PC-3 (cell line): ENCODE results near the gene SLC37A4. TPM values are rescaled to one million over a fixed set of nuclear protein-coding genes. Genes with fewer than 3 reads are reported as not detected.

ENCODE experiments used
- ATAC-seq: fragments of 200-7000 bp; cut with Tn5 transposase; 2 replicates; pipeline ENCODE4 v1.9.1; 2020; ENCODE audit warnings: mild to moderate bottlenecking, moderate library complexity
- BruUV-seq: library from RNA; stranded (reverse); fragments of 400-500 nt; replicated peaks from 2 replicates; lab custom pipeline; 2021; lab: Mats Ljungman, UMichigan
- CTCF ChIA-PET: fragments of 300-600 bp; sonication (Branson Sonifier 250); formaldehyde crosslinking; loops from one replicate; lab custom pipeline; 2022; ENCODE audit warnings: antibody characterized with exemption; lab: Charles Lee
- POLR2A ChIA-PET: fragments of 300-600 bp; sonication (Branson Sonifier 250); formaldehyde crosslinking; loops from one replicate; lab custom pipeline; 2022; ENCODE audit warnings: antibody characterized with exemption; ENCODE audit not compliant: unreplicated experiment; lab: Charles Lee
- DNase-seq: peaks from one replicate; pipeline ENCODE4 v3.0.0-alpha.2; 2015
- H2AFZ ChIP-seq: fragments of 300-600 bp; sonication (generic); 2 replicates; pipeline ENCODE4 v1.6.0; 2016; ENCODE audit warnings: antibody characterized with exemption, low read length
- H3F3A ChIP-seq: fragments of 300-600 bp; sonication (generic); one replicate; pipeline ENCODE4 v1.6.0; 2017; ENCODE audit warnings: antibody characterized with exemption, low read length, control low read depth, mild to moderate bottlenecking; ENCODE audit not compliant: unreplicated experiment
- H3K27ac ChIP-seq: fragments of 300-600 bp; sonication (generic); 2 replicates; pipeline ENCODE4 v1.5.1; 2016; ENCODE audit warnings: mild to moderate bottlenecking, low read length
- H3K27me3 ChIP-seq: fragments of 300-600 bp; sonication (generic); 2 replicates; pipeline ENCODE4 v1.6.1; 2016; ENCODE audit warnings: low read length, mixed read lengths
- H3K36me3 ChIP-seq: fragments of 300-600 bp; sonication (generic); 2 replicates; pipeline ENCODE4 v1.6.1; 2016; ENCODE audit warnings: low read depth, mixed run types, low read length, mixed read lengths
- H3K4me1 ChIP-seq: fragments of 300-600 bp; sonication (generic); 2 replicates; pipeline ENCODE4 v1.5.1; 2016; ENCODE audit warnings: low read length; ENCODE audit not compliant: insufficient read depth
- H3K4me2 ChIP-seq: fragments of 300-600 bp; sonication (generic); 2 replicates; pipeline ENCODE4 v1.6.0; 2016; ENCODE audit warnings: low read length
- H3K4me3 ChIP-seq: fragments of 300-600 bp; sonication (generic); 2 replicates; pipeline ENCODE4 v1.5.1; 2016; ENCODE audit warnings: mild to moderate bottlenecking, low read length, mixed read lengths
- H3K79me2 ChIP-seq: fragments of 300-600 bp; sonication (generic); 2 replicates; pipeline ENCODE4 v1.6.1; 2017; ENCODE audit warnings: low read length, mixed read lengths
- H3K9ac ChIP-seq: fragments of 300-600 bp; sonication (generic); 2 replicates; pipeline ENCODE4 v1.6.0; 2016; ENCODE audit warnings: mild to moderate bottlenecking, low read length
- H3K9me2 ChIP-seq: fragments of 300-600 bp; sonication (generic); replicated peaks from 2 replicates; pipeline ENCODE4 v1.6.1; 2016; ENCODE audit warnings: mixed run types, low read length, mixed read lengths
- H3K9me3 ChIP-seq: fragments of 300-600 bp; sonication (generic); 2 replicates; pipeline ENCODE4 v1.6.1; 2016; ENCODE audit warnings: low read length, mixed read lengths
- H4K20me1 ChIP-seq: fragments of 300-600 bp; sonication (generic); 2 replicates; pipeline ENCODE4 v1.6.1; 2016; ENCODE audit warnings: low read length, mixed read lengths
- CTCF ChIP-seq: fragments of 300-600 bp; sonication (generic); conservative IDR thresholded peaks from 2 replicates; pipeline ENCODE4 v1.5.1; 2017; ENCODE audit warnings: antibody characterized with exemption, low read depth, mild to moderate bottlenecking, low read length
- EZH2 ChIP-seq: fragments of 300-600 bp; sonication (generic); IDR thresholded peaks from one replicate; pipeline ENCODE4 v1.6.1; 2017; ENCODE audit warnings: antibody characterized with exemption, mild to moderate bottlenecking, low read length; ENCODE audit not compliant: unreplicated experiment
- EZH2phosphoT487 ChIP-seq: fragments of 300-600 bp; sonication (generic); IDR thresholded peaks from 2 replicates; pipeline ENCODE4 v1.6.1; 2018; ENCODE audit warnings: mild to moderate bottlenecking, antibody characterized with exemption, low read length, borderline replicate concordance
- intact Hi-C: fragments of 100-400 bp; cut with micrococcal nuclease; formaldehyde crosslinking; loops from 2 replicates; pipeline ENCODE4 v1.9.0; 2023
- total RNA-seq: library from RNA; depleted of rRNA; stranded (reverse); fragments of >200 nt; gene quantifications from 2 replicates; pipeline ENCODE4 v1.2.3, GENCODE V29; 2014

Gene SLC37A4
- total RNA-seq, 1 experiment from 2014 or later, result 31.4 TPM

- POLR2A ChIA-PET, result interaction anchor here (0.6 kb wide), 1 partner anchor 9 kb away, joined by 4 read pairs; no protein-coding TSS in a partner anchor
These were observed 1.2 kb downstream of the SLC37A4 start for GRCh38 chr11:119029340-119030028.

GRCh38 chr11:119029069-119029339, 1.7 kb downstream of the SLC37A4 start:
- Histone ChIP-seq H3K36me3 (peaks cover 15% of the 10 kb centered on the region; the same call in 1 of the 2 replicates), H3K4me3 (peak overlapping the region; percentile 96), H3F3A (peaks cover under 1% of the 10 kb centered on the region), H3K27ac (no peak overlapping the region), H3K4me1 (peaks cover 16% of the 10 kb centered on the region), H3K79me2 (peaks cover 27% of the 10 kb centered on the region), H3K9me2 (no peaks in the 10 kb centered on the region), H3K4me2 (peak overlapping the region; percentile 99), H4K20me1 (no peaks in the 10 kb centered on the region), H3K9ac (no peak overlapping the region), H3K27me3 (no peaks in the 10 kb centered on the region), H3K9me3 (no peaks in the 10 kb centered on the region), H2AFZ (no peak overlapping the region)
- CTCF ChIA-PET, result no interaction called here
- no peak for DNase-seq
- TF ChIP-seq EZH2phosphoT487 (no peak), EZH2 (no peak), CTCF (no peak)
- POLR2A ChIA-PET, result interaction anchor here (0.6 kb wide), 1 partner anchor 9 kb away, joined by 4 read pairs; no protein-coding TSS in a partner anchor
- intact Hi-C loops, result no loop called here
- no peak for ATAC-seq
- no TSS peak for BruUV-seq

More at GRCh38 chr11:119029340-119030028, 1.2 kb downstream of the SLC37A4 start:
- H3K27ac ChIP-seq, result no peak overlapping the region
- no peaks in the 10 kb centered on the region for H3K27me3 ChIP-seq
- H3K9me3 ChIP-seq, result no peaks in the 10 kb centered on the region
- CTCF ChIA-PET, result no interaction called here
- peak overlapping the region; percentile 96 for H3K4me3 ChIP-seq
- peak; percentile 16 for DNase-seq
- no peaks in the 10 kb centered on the region for H3K9me2 ChIP-seq
- peak overlapping the region; percentile 91 for H3K9ac ChIP-seq
- H3F3A ChIP-seq, result no peaks in the 10 kb centered on the region
- peak; percentile 2; the same call in 1 of the 2 replicates for ATAC-seq
- H3K79me2 ChIP-seq, result peaks cover 27% of the 10 kb centered on the region
- BruUV-seq, result TSS peak; percentile 55
- TF ChIP-seq CTCF, result no peak
- no peak for TF ChIP-seq EZH2
- no peak for TF ChIP-seq EZH2phosphoT487
- H3K36me3 ChIP-seq, result peaks cover 10% of the 10 kb centered on the region; the same call in 1 of the 2 replicates
- H3K4me2 ChIP-seq, result peak overlapping the region; percentile 99
- H3K4me1 ChIP-seq, result peaks cover 16% of the 10 kb centered on the region
- intact Hi-C loops, result loop anchor here (2.0 kb wide), 1 partner anchor 73 kb away; no protein-coding TSS in a partner anchor
- H2AFZ ChIP-seq, result peak overlapping the region; percentile 99
- no peaks in the 10 kb centered on the region for H4K20me1 ChIP-seq
